Measurements from ENCODE around the gene IGFBP5. TPM values are rescaled to one million over a fixed set of nuclear protein-coding genes. Genes with fewer than 3 reads are reported as not detected.

Gene IGFBP5
- polyA plus RNA-seq, 1 of the 3 experiments (the other 2 are of a cell fraction) = 323 TPM

DNA sequence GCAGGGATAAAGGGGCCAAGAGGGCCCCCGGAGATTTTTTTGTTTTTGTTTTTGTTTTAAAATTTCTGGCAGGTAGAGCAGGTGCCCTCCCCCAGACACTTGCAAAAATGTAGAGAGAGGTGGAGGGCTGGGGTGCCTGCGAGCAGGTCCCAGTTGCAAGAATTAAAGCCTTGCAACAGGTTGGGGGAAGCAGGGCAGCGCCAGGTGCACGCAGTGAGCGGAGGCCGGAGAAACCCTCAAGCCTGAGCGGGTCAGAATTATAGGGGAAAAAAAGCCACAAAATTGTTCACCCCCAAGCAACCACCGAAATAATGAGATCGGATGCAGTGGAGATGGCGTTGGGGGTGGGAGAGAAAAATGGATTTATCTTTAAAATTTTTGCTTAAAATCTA, 527 bp downstream of the IGFBP5 start:
- Histone ChIP-seq H3K9ac (peak overlapping the region; percentile 61), H2AFZ (ENCODE audit: low read depth) (peak overlapping the region; percentile 82; the same call in 1 of the 2 replicates), H4K20me1 (ENCODE audit: insufficient read depth) (peaks cover 5% of the 10 kb centered on the region; the same call in 1 of the 2 replicates), H3K4me2 (peak overlapping the region; percentile 95), H3K4me3 (ENCODE audit: low read depth in 2 of 2, low read length in 1 of 2) (peak overlapping the region; percentile 66 to 74), H3K9me3 (no peaks in the 10 kb centered on the region), H3K9me2 (no peaks in the 10 kb centered on the region), H3K27ac (ENCODE audit: low read depth in 2 of 2, low read length in 1 of 2) (peak overlapping the region; percentile 53 to 71; a peak in 2 of 4 replicates), H3K36me3 (replicated peaks in 1 of 2; ENCODE audit: control insufficient read depth in 1 of 2, insufficient read depth in 2 of 2, low read length in 1 of 2) (no peaks in the 10 kb centered on the region), H3K4me1 (ENCODE audit: control insufficient read depth in 1 of 2, insufficient read depth in 2 of 2, low read depth in 1 of 2, low read length in 1 of 2) (peaks cover 42 to 61% of the 10 kb centered on the region in 2 experiments), H3K27me3 (ENCODE audit: insufficient read depth) (no peaks in the 10 kb centered on the region), H3K79me2 (ENCODE audit: insufficient read depth) (no peaks in the 10 kb centered on the region), H3F3A (replicated peaks; ENCODE audit: insufficient read depth) (peaks cover 18% of the 10 kb centered on the region)
- WGBS (ENCODE audit: low lambda C conversion rate) = 68% methylated on average over 10 of the region's 10 CpGs
- CTCF ChIA-PET = interaction anchor here (0.6 to 7.5 kb wide), 15 partner anchors 11 to 1062 kb away, joined by 3 to 74 read pairs (median 5); no protein-coding TSS in a partner anchor
- POLR2A ChIA-PET = interaction anchor here (0.7 to 1.5 kb wide), 2 partner anchors 98 to 190 kb away, joined by 3 to 6 read pairs; no protein-coding TSS in a partner anchor
- TF ChIP-seq, protein P1, sequence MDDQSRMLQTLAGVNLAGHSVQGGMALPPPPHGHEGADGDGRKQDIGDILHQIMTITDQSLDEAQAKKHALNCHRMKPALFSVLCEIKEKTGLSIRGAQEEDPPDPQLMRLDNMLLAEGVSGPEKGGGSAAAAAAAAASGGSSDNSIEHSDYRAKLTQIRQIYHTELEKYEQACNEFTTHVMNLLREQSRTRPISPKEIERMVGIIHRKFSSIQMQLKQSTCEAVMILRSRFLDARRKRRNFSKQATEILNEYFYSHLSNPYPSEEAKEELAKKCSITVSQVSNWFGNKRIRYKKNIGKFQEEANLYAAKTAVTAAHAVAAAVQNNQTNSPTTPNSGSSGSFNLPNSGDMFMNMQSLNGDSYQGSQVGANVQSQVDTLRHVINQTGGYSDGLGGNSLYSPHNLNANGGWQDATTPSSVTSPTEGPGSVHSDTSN (IDR thresholded peaks at IDR 0.05) = no peak
- TF ChIP-seq RXRA (IDR thresholded peaks at IDR 0.05; ENCODE audit: borderline replicate concordance, low read depth) (no peak), GATA2 (CRISPR knock-in tag; IDR thresholded peaks at IDR 0.05) (no peak), TEAD4 (IDR thresholded peaks at IDR 0.05; ENCODE audit: borderline replicate concordance, insufficient read depth) (no peak), CHD2 (IDR thresholded peaks at IDR 0.05; ENCODE audit: low read length, partially characterized antibody) (no peak), MEF2A (IDR thresholded peaks at IDR 0.05; ENCODE audit: borderline replicate concordance, low read depth) (no peak), IRF3 (IDR thresholded peaks at IDR 0.05; ENCODE audit: low read depth, low read length) (no peak), POLR2AphosphoS5 (IDR thresholded peaks at IDR 0.05; ENCODE audit: low read depth, low read length) (no peak), SMC3 (IDR thresholded peaks at IDR 0.05; ENCODE audit: low read depth, low read length) (no peak)
- TF ChIP-seq, protein P2, sequence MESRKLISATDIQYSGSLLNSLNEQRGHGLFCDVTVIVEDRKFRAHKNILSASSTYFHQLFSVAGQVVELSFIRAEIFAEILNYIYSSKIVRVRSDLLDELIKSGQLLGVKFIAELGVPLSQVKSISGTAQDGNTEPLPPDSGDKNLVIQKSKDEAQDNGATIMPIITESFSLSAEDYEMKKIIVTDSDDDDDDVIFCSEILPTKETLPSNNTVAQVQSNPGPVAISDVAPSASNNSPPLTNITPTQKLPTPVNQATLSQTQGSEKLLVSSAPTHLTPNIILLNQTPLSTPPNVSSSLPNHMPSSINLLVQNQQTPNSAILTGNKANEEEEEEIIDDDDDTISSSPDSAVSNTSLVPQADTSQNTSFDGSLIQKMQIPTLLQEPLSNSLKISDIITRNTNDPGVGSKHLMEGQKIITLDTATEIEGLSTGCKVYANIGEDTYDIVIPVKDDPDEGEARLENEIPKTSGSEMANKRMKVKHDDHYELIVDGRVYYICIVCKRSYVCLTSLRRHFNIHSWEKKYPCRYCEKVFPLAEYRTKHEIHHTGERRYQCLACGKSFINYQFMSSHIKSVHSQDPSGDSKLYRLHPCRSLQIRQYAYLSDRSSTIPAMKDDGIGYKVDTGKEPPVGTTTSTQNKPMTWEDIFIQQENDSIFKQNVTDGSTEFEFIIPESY (IDR thresholded peaks at IDR 0.05; ENCODE audit: borderline replicate concordance, low read depth) = no peak
- no peak for DNase-seq

DNA sequence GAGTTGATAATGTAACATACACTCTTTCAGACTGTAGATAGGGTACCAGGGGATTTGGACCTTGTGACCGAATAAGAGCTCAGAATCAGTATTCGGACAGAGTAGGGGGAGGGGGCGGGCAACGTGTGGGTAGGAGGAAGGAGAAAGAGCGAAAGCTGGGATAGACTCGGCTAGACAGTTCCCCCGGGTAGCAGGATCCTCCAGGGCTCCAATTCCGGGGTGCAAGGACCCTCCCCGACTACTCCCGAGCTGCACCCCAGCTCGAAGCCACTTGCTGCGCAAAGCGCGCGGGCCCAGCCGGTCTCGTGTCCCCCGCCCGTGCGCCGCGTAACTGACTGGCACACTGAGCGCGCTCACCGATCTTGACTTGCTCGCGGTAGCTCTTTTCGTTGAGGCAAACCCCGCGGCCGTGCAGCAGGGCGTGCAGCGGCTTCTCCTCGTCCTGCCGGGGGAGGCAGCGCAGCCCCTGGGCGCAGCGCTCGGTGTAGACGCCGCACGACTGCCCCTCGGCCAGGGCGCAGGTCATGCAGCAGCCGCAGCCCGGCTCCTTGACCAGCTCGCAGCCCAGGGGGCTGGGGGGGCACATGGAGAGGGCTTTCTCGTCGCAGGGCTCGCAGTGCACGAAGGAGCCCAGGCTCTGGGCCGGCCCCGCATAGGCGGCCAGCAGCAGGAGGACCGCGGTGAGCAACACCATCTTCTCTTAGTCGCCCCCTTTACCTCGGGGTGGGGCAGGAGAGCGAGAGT, 1.1 kb downstream of the IGFBP5 start:
- Histone ChIP-seq H4K20me1 (ENCODE audit: insufficient read depth) (peaks cover 5% of the 10 kb centered on the region; the same call in 1 of the 2 replicates), H3K27ac (ENCODE audit: low read depth in 2 of 2, low read length in 1 of 2) (peak overlapping the region in 1 of 2 experiments; percentile 71; a peak in 1 of 4 replicates), H3K9ac (peak overlapping the region; percentile 61), H3K4me1 (ENCODE audit: control insufficient read depth in 1 of 2, insufficient read depth in 2 of 2, low read depth in 1 of 2, low read length in 1 of 2) (peaks cover 43 to 60% of the 10 kb centered on the region in 2 experiments), H3K4me3 (ENCODE audit: low read depth in 2 of 2, low read length in 1 of 2) (peak overlapping the region; percentile 66 to 74), H2AFZ (ENCODE audit: low read depth) (peak overlapping the region; percentile 82), H3K9me2 (no peaks in the 10 kb centered on the region), H3K79me2 (ENCODE audit: insufficient read depth) (no peaks in the 10 kb centered on the region), H3F3A (replicated peaks; ENCODE audit: insufficient read depth) (peaks cover 18% of the 10 kb centered on the region), H3K27me3 (ENCODE audit: insufficient read depth) (no peaks in the 10 kb centered on the region), H3K36me3 (replicated peaks in 1 of 2; ENCODE audit: control insufficient read depth in 1 of 2, insufficient read depth in 2 of 2, low read length in 1 of 2) (no peaks in the 10 kb centered on the region), H3K4me2 (peak overlapping the region; percentile 95), H3K9me3 (no peaks in the 10 kb centered on the region)
- WGBS (ENCODE audit: low lambda C conversion rate) = 9% methylated on average over 20 of the region's 59 CpGs
- DNase-seq = peak; percentile 68
- POLR2A ChIA-PET = interaction anchor here (0.7 to 1.5 kb wide), 2 partner anchors 99 to 190 kb away, joined by 3 to 6 read pairs; no protein-coding TSS in a partner anchor
- TF ChIP-seq, protein P3, sequence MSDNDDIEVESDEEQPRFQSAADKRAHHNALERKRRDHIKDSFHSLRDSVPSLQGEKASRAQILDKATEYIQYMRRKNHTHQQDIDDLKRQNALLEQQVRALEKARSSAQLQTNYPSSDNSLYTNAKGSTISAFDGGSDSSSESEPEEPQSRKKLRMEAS (IDR thresholded peaks at IDR 0.05; ENCODE audit: low read depth) = peak; percentile 48; the same call in 1 of the 2 replicates
- TF ChIP-seq FOXM1 (IDR thresholded peaks at IDR 0.05; ENCODE audit: low read depth) (no peak), GABPA (IDR thresholded peaks at IDR 0.05; ENCODE audit: low read depth) (no peak), NFIC (IDR thresholded peaks at IDR 0.05; ENCODE audit: borderline replicate concordance) (no peak), EZH2phosphoT487 (IDR thresholded peaks at IDR 0.05; ENCODE audit: borderline replicate concordance, low read depth) (no peak), IRF3 (IDR thresholded peaks at IDR 0.05; ENCODE audit: low read depth, low read length) (no peak), MXI1 (IDR thresholded peaks at IDR 0.05; ENCODE audit: low read depth, low read length) (peak; percentile 11; the same call in 1 of the 2 replicates)
- TF ChIP-seq, protein P4, sequence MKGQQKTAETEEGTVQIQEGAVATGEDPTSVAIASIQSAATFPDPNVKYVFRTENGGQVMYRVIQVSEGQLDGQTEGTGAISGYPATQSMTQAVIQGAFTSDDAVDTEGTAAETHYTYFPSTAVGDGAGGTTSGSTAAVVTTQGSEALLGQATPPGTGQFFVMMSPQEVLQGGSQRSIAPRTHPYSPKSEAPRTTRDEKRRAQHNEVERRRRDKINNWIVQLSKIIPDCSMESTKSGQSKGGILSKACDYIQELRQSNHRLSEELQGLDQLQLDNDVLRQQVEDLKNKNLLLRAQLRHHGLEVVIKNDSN (IDR thresholded peaks at IDR 0.05; ENCODE audit: borderline replicate concordance, low read depth) = no peak
- CTCF ChIA-PET = interaction anchor here (0.6 to 7.5 kb wide), 18 partner anchors 12 to 1062 kb away, joined by 3 to 74 read pairs (median 3); no protein-coding TSS in a partner anchor
